Adipose tissue (tissue), 3 donors: ENCODE results near the gene TNFSF4. TPM values are rescaled to one million over a fixed set of nuclear protein-coding genes. Genes with fewer than 3 reads are reported as not detected.
"Not testable (repeated sequence)": the region's sequence is repeated elsewhere in the genome, so short reads cannot be mapped to it uniquely, and the experiment has no call there.

Experiments
- H3K27ac ChIP-seq: one replicate; pipeline ENCODE4 v1.5.1; 2013; ENCODE audit warnings: low read depth, low read length
- WGBS, 3 donors: extraction: QIAGEN DNeasy Blood & Tissue Kit; methylation state at CpG; one replicate each; pipeline ENCODE4 v1.1.7; 2013; 5-methylcytosine and 5-hydroxymethylcytosine counted together
- polyA plus RNA-seq, 3 donors: library from polyadenylated mRNA; stranded (reverse); fragments of 200-250 nt; gene quantifications; one replicate each; pipeline ENCODE4 v1.2.3, GENCODE V29; 2013
- donor health status: healthy with polysubstance abuse.
- donor health status: Bipolar disorder and iron deficiency.
- donor health status: healthy.

The TNFSF4 gene
- polyA plus RNA-seq, 3 donors, result 0.32 to 1.2 (median 0.49) TPM

- WGBS, 3 donors, result 69 to 93% (median 92%) methylated on average over 2 of the region's 2 CpGs
- H3K27ac ChIP-seq, result no peak overlapping the region
Measured at GRCh38 chr1:173175514-173176145, 31.5 kb downstream of the TNFSF4 start.

DNA sequence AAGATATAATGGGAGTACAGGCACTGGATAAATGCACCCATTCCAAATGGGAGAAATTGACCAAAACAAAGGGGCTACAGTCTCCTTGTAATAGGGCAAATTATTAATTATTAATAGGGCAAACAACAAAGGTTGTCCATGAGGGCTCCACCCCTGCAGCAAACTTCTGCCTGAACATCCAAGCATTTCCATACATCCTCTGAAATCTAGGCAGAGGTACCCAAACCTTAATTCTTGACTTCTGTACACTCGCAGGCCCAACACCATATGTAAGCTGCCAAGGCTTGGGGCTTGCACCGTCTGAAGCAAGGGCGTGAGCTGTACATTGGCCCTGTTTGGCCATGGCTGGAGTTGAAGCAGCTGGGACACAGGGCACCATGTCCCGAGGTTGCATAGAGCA lies 33.7 kb downstream of the TNFSF4 start:
- 89 to 91% (median 90%) methylated on average over 4 of the region's 4 CpGs for WGBS, 3 donors
- H3K27ac ChIP-seq, result no peak overlapping the region

DNA sequence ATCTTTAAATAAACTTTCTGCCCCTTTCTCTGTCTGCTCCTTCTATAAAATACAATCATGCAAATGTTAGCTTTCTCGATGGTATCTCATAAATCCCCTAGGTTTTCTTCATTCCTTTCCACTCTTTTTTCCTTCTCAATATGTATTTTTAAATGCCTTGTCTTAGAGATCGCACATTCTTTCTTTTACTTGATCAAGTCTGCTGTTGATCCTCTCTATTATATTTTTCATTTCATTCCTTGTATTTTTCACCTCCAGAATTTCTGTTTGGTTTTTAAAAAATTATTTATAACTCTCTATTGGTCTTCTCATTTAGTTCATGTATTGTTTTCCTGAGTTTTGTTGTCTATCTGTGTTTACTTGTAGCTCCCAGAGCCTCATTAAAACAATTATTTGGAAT lies 36.0 kb downstream of the TNFSF4 start:
- 87 to 93% (median 88%) methylated on average over 2 of the region's 2 CpGs for WGBS, 3 donors
- no peak overlapping the region for H3K27ac ChIP-seq

- 96 to 98% (median 97%) methylated on average over 2 of the region's 2 CpGs for WGBS, 3 donors
- H3K27ac ChIP-seq, result no peak overlapping the region
Measured at GRCh38 chr1:173168941-173169340, 38.2 kb downstream of the TNFSF4 start.

DNA sequence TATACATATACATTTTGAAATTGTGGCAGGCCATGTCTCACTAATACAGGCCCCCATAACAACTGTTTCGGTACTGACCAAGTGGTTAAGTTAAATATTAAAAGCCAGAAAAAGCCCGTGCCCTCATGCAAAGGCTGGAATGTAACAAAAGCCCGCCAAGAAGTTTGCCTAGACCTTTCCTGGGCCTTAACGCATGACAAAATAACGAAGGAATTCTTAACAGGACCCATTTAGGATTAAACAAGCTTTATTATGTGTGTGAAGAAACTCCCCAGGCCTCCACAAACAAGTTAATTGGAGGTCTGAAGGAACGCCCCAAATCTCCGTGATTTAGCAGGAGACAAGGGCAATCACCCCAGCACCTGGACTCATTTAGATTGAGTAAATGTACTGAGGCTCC lies 42.4 kb downstream of the TNFSF4 start:
- 61 to 90% (median 79%) methylated on average over 7 of the region's 7 CpGs for WGBS, 3 donors
- no peak overlapping the region for H3K27ac ChIP-seq

DNA sequence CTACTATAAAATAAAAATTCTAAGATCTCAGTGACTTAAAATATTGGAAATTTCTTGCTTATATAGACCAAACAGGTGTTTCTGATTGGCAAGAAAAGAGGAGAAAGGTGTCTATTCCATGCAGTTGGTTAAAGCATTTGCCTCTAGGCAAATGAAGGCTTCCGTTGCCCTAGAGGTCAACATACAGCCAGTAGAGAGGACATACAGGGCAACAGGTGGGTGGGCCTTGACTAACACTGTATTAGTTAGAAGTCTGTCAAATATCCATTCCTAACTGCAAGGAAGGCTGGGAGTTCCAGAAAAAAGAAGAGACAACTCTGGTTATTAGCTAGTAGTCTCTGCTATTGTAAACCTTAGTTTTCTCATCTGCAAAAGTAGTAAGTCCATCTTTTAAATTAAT lies 43.0 kb downstream of the TNFSF4 start:
- H3K27ac ChIP-seq, result no peak overlapping the region
- WGBS, 3 donors, result 93 to 100% (median 96%) methylated on average over 1 of the region's 1 CpG

GRCh38 chr1:173163222-173163621 lies 43.9 kb downstream of the TNFSF4 start:
- 66 to 94% (median 93%) methylated on average over 2 of the region's 2 CpGs for WGBS, 3 donors
- H3K27ac ChIP-seq, result no peak overlapping the region

DNA sequence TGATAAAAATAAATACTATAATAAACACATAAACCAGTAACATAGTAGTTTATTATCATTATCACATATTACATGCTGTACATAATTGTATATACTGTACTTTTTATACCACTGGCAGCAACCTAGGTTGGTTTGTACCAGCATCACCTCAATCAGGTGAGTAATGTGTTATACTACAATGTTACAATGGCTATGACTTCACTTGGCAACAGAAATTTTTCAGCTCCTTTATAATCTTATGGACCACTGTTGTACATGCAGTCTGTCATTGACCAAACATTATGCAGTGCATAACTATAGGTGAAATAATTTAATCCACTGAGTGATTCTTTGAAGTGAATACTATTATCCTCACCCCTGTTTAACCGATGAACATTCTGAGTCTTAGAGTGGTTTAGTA lies 44.5 kb downstream of the TNFSF4 start:
- no peak overlapping the region for H3K27ac ChIP-seq

DNA sequence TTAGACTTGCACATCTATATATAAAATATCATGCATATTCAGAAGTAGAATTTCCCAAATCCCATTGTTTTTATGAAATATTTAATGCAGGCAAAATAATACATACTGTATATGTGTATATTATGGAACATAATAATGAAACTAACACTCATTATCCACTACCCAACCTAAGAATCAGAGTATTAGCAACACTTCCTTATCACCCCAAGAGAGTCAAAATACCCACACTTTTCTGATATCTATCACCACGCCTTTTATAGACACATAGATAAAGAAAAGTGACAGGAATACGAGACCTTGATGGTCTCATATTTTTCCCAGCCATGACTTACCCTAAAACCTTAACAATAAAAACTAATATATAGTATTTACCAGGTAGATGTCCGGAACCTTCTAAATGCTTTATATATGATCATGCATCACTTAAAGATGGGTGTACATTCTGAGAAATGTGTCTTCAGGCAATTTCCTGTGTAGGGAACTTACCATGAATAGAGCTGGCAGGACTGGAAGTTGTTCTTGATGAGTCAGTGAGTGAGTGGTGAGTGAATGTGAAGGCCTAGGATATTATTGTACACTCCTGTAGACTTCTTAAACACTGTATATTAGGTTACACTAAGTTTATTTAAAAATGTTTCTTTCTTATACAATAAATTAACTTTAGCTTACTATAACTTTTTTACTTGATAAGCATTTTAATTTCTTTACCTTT lies 45.5 kb downstream of the TNFSF4 start:
- no peak overlapping the region for H3K27ac ChIP-seq
- WGBS, 3 donors, result 85 to 91% (median 88%) methylated on average over 3 of the region's 3 CpGs

More for the DNA sequence above, 44.5 kb downstream of the TNFSF4 start:
- 94 to 98% (median 98%) methylated on average over 1 of the region's 1 CpG for WGBS, 3 donors

DNA sequence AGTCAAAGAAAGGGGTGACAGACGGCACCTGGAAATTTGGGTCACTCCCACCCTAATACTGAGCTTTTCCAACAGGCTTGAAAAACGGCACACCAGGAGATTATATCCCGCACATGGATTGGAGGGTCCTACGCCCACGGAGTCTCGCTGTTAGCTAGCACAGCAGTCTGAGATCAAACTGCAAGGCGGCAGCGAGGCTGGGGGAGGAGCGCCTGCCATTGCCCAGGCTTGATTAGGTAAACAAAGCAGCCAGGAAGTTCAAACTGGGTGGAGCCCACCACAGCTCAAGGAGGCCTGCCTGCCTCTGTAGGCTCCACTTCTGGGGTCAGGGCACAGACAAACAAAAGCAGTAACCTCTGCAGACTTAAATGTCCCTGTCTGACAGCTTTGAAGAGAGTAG lies 53.2 kb downstream of the TNFSF4 start:
- H3K27ac ChIP-seq, result not testable (repeated sequence)
- WGBS, 3 donors, result 90 to 93% (median 93%) methylated on average over 9 of the region's 9 CpGs

GRCh38 chr1:173153503-173153902 lies 53.6 kb downstream of the TNFSF4 start:
- 69 to 96% (median 76%) methylated on average over 4 of the region's 4 CpGs for WGBS, 3 donors

DNA sequence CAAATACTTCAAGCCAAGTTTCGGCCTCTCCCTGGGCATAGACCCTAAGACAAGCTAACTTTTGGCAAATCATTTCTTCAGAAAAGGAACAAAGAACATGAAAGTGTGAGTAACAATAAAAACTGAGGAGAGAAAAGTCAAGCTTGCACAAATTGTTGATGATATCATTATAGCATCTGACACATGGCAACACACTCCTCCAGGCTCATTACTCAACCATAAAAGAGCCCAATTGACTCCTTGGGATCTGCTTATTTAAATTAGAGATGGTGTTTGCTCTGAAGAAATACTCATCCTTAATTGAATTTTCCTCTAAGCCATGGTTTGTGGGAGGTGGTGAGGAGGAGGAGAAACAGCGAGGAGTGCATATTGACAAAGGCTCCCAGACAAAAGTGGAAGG lies 54.5 kb downstream of the TNFSF4 start:
- WGBS, 3 donors, result 86 to 96% (median 88%) methylated on average over 2 of the region's 2 CpGs
- H3K27ac ChIP-seq, result no peak overlapping the region

More at GRCh38 chr1:173153503-173153902, 53.6 kb downstream of the TNFSF4 start:
- H3K27ac ChIP-seq, result no peak overlapping the region

DNA sequence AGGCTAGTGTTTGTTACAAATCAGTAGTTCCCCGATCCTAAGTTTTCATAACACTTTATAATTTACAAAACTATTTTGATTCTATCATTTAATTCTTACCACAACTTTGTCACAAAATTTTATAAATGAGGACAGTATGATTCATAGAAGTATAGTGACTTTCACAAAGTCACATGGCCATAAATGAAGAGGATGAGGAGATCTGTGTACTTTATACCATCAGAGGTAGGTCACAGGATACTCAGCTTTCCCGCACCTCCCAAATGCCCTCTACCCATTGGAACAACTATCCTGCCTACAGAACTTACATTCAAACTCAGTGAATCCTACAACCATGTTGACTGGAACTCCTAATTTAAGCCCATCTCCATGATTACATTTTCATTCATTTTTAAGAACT lies 56.3 kb downstream of the TNFSF4 start:
- no peak overlapping the region for H3K27ac ChIP-seq
- WGBS, 3 donors, result 86 to 99% (median 91%) methylated on average over 2 of the region's 2 CpGs

- H3K27ac ChIP-seq, result no peak overlapping the region
- 19 to 54% (median 35%) methylated on average over 2 of the region's 2 CpGs for WGBS, 3 donors
Measured at GRCh38 chr1:173149887-173150286, 57.2 kb downstream of the TNFSF4 start.

- WGBS, 3 donors, result 81 to 88% (median 85%) methylated on average over 2 of the region's 2 CpGs
- H3K27ac ChIP-seq, result no peak overlapping the region
Measured at GRCh38 chr1:173148971-173149370, 58.2 kb downstream of the TNFSF4 start.

- WGBS, 3 donors, result 61 to 70% (median 69%) methylated on average over 2 of the region's 2 CpGs
- no peak overlapping the region for H3K27ac ChIP-seq
Measured at GRCh38 chr1:173148545-173148944, 58.6 kb downstream of the TNFSF4 start.

GRCh38 chr1:173140733-173141132 lies 66.4 kb downstream of the TNFSF4 start:
- no peak overlapping the region for H3K27ac ChIP-seq
- WGBS, 3 donors, result 64 to 79% (median 75%) methylated on average over 2 of the region's 2 CpGs

DNA sequence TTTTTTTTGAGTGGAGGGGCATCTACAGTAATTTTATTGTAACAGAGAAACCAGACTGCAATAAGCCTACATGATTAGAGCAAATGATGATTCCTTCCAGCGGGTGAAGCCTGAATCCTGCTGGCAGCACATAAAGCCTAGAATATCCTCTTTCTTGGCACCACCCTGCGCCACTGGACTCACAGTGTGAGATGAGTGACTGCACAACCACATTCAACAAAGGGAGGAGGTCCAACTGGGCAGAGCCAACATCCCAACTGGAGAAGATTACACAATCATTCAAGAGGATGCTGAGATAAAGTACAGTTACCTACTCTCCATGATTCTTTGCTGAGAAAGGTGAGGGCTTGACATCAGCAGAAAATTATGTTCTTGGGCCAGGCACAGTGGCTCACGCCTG lies 67.4 kb downstream of the TNFSF4 start:
- 92 to 97% (median 96%) methylated on average over 3 of the region's 3 CpGs for WGBS, 3 donors
- no peak overlapping the region for H3K27ac ChIP-seq

GRCh38 chr1:173137107-173137706 lies 69.9 kb downstream of the TNFSF4 start:
- 83 to 87% (median 86%) methylated on average over 2 of the region's 2 CpGs for WGBS, 3 donors
- no peak overlapping the region for H3K27ac ChIP-seq

GRCh38 chr1:173134800-173135199 lies 72.3 kb downstream of the TNFSF4 start:
- WGBS, 3 donors, result 86 to 87% (median 87%) methylated on average over 5 of the region's 5 CpGs
- H3K27ac ChIP-seq, result no peak overlapping the region
